Ectodermal cell (in vitro differentiated cells): ENCODE measurements around the gene PAX9.

Experiments
- H3K27ac ChIP-seq: 2 replicates; pipeline ENCODE4 v1.7.0; 2013; ENCODE audit warnings: mild to moderate bottlenecking, low read depth, low read length; ENCODE audit not compliant: insufficient read depth, poor library complexity, severe bottlenecking
- H3K27me3 ChIP-seq: 2 replicates; pipeline ENCODE4 v1.7.0; 2013; ENCODE audit warnings: mild to moderate bottlenecking, low read length; ENCODE audit not compliant: insufficient read depth, control insufficient read depth, poor library complexity, severe bottlenecking
- H3K36me3 ChIP-seq: one replicate; pipeline ENCODE4 v1.7.0; 2013; ENCODE audit warnings: low read length; ENCODE audit not compliant: control insufficient read depth, insufficient read depth
- H3K4me1 ChIP-seq: one replicate; pipeline ENCODE4 v1.7.0; 2013; ENCODE audit warnings: low read length; ENCODE audit not compliant: control insufficient read depth, insufficient read depth
- H3K4me3 ChIP-seq: 2 replicates; pipeline ENCODE4 v1.7.0; 2013; ENCODE audit warnings: low read depth, low read length, control low read depth; ENCODE audit not compliant: insufficient read depth
- H3K9me3 ChIP-seq: 2 replicates; pipeline ENCODE4 v1.7.0; 2013; ENCODE audit warnings: mild to moderate bottlenecking, low read length, moderate library complexity; ENCODE audit not compliant: control insufficient read depth
- WGBS, 2 experiments: methylation state at CpG; one replicate each; pipeline ENCODE4 v1.1.7; 2013; ENCODE audit warnings: missing lambda C conversion rate in 2 of 2; 5-methylcytosine and 5-hydroxymethylcytosine counted together

PAX9 gene

DNA sequence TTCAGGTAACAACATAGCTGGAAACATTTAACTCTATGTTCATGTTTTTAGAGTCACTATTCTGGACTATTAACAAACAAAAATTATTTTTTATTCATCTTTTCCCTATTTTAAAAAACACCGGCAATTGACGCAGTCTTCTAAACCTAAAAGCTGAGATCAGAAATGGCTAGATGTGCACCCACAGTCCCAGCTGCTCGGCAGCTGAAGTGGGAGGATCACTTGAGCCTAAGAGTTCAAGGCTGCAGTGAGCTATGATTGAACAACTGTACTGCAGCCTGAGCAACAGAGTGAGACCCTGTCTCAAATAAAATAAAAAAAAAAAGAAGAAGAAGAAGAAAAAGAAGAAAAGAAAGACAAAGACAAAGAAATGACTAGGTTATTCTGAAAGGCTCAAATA lies 64.5 kb downstream of the PAX9 start:
- Histone ChIP-seq H3K4me3 (no peak overlapping the region), H3K27me3 (no peaks in the 10 kb centered on the region), H3K36me3 (no peaks in the 10 kb centered on the region), H3K4me1 (no peaks in the 10 kb centered on the region), H3K27ac (no peak overlapping the region), H3K9me3 (no peaks in the 10 kb centered on the region)
- WGBS, 2 experiments, result 89 to 98% methylated on average over 3 of the region's 3 CpGs
